Measurements from ENCODE around the gene AGBL4. TPM values are rescaled to one million over a fixed set of nuclear protein-coding genes. Genes with fewer than 3 reads are reported as not detected.

The AGBL4 gene
- total RNA-seq, 4 donors from 2014 or later = 0.44 to 1.5 (median 1.2) TPM; not detected in 1

- no peaks in the 10 kb centered on the region for H3K9me3 ChIP-seq
- TF ChIP-seq, protein P1, sequence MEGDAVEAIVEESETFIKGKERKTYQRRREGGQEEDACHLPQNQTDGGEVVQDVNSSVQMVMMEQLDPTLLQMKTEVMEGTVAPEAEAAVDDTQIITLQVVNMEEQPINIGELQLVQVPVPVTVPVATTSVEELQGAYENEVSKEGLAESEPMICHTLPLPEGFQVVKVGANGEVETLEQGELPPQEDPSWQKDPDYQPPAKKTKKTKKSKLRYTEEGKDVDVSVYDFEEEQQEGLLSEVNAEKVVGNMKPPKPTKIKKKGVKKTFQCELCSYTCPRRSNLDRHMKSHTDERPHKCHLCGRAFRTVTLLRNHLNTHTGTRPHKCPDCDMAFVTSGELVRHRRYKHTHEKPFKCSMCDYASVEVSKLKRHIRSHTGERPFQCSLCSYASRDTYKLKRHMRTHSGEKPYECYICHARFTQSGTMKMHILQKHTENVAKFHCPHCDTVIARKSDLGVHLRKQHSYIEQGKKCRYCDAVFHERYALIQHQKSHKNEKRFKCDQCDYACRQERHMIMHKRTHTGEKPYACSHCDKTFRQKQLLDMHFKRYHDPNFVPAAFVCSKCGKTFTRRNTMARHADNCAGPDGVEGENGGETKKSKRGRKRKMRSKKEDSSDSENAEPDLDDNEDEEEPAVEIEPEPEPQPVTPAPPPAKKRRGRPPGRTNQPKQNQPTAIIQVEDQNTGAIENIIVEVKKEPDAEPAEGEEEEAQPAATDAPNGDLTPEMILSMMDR (IDR thresholded peaks at IDR 0.05) = no peak
- no peak for TF ChIP-seq POLR2A (IDR thresholded peaks at IDR 0.05)
- TF ChIP-seq EP300 (IDR thresholded peaks at IDR 0.05) = no peak
- no peak for DNase-seq (ENCODE audit: low spot score in 2 of 2)
- H3K4me3 ChIP-seq = no peak overlapping the region
- no peaks in the 10 kb centered on the region for H3K36me3 ChIP-seq
- H3K27me3 ChIP-seq = no peaks in the 10 kb centered on the region
- 71 to 76% methylated on average over 2 of the region's 2 CpGs for WGBS, 2 donors
- no peak overlapping the region for H3K27ac ChIP-seq
- no peaks in the 10 kb centered on the region for H3K4me1 ChIP-seq
Observed at GRCh38 chr1:48674641-48675040, 1349.1 kb downstream of the AGBL4 start.

DNA sequence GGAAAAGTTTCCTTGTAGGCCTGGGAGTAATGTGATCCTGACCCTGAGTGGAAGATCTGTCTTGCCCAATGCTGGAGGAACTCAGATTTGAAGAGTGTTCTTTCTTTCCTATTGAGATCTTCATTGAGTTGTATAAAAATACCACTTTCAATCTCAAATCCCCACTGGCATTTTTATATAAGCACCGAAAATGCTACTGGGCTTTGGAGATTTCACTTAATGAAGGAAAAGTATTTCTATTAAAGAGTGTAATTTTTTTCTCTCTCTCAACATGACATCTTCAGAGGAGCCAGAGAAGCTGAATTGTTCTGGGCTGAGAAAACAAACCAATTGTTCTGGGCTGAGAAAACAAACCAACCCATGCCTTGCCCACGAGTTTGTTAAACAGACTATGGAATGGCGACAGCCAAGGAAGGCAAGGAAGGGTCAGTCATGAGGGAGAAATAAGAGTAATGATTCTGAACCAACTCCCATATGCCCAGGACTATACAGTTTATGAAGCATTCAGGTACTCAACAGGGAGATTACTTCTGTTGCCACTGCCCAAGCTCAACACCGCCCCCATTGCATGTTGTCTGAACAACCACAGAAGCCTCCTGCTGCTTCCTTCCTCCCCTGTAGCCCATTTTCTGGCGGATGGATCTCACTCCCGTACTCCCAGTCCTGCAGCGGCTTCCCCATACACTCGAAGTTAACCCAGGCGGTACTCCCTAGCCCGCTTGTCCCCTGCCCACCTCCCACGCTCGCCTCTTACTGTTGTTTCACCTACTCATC lies 1350.2 kb downstream of the AGBL4 start:
- Histone ChIP-seq H3K27me3 (no peaks in the 10 kb centered on the region), H3K9me3 (no peaks in the 10 kb centered on the region), H3K4me1 (no peaks in the 10 kb centered on the region), H3K36me3 (no peaks in the 10 kb centered on the region), H3K4me3 (no peak overlapping the region), H3K27ac (no peak overlapping the region)
- 49 to 63% methylated on average over 11 to 12 of the region's 12 CpGs for WGBS, 2 donors
- no peak for DNase-seq (ENCODE audit: low spot score in 2 of 2)
- TF ChIP-seq EP300 (IDR thresholded peaks at IDR 0.05) (no peak), POLR2A (IDR thresholded peaks at IDR 0.05) (no peak)
- TF ChIP-seq, protein P1 (IDR thresholded peaks at IDR 0.05) = no peak

DNA sequence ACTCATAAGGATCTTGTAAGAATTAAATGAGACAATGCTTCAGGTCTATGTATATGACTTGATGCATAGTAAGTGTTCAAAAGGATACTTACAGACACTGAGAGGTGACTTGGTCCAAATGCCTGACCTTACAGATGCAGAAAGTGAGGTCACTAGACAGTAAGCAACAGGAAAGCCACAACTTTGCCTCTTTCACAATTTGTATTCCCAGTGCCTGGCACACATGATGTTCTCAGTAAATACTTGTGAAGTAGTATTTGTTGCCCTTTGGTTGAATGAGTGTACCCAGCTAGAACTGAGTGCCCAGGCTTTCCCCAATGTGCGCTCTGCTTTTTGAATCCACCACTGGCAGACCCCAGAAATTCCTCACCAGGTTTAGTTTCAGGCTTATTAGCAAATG lies 1352.2 kb downstream of the AGBL4 start:
- DNase-seq (ENCODE audit: low spot score in 2 of 2) = no peak
- H3K27me3 ChIP-seq = no peaks in the 10 kb centered on the region
- no peak overlapping the region for H3K4me3 ChIP-seq
- H3K9me3 ChIP-seq = no peaks in the 10 kb centered on the region
- 0 to 92% methylated on average over 1 of the region's 1 CpG for WGBS, 2 donors
- TF ChIP-seq POLR2A (IDR thresholded peaks at IDR 0.05) = no peak
- H3K4me1 ChIP-seq = no peaks in the 10 kb centered on the region
- H3K27ac ChIP-seq = no peak overlapping the region
- H3K36me3 ChIP-seq = no peaks in the 10 kb centered on the region

- DNase-seq (ENCODE audit: low spot score in 2 of 2) = no peak
- Histone ChIP-seq H3K4me1 (no peaks in the 10 kb centered on the region), H3K4me3 (no peak overlapping the region), H3K9me3 (no peaks in the 10 kb centered on the region), H3K27ac (no peak overlapping the region), H3K36me3 (no peaks in the 10 kb centered on the region), H3K27me3 (no peaks in the 10 kb centered on the region)
- no peak for TF ChIP-seq POLR2A (IDR thresholded peaks at IDR 0.05)
- TF ChIP-seq, protein P1 (IDR thresholded peaks at IDR 0.05) = no peak
- TF ChIP-seq EP300 (IDR thresholded peaks at IDR 0.05) = no peak
- WGBS, 2 donors = 73 to 77% methylated on average over 5 of the region's 5 CpGs
Observed at GRCh38 chr1:48670234-48671020, 1353.3 kb downstream of the AGBL4 start.

DNA sequence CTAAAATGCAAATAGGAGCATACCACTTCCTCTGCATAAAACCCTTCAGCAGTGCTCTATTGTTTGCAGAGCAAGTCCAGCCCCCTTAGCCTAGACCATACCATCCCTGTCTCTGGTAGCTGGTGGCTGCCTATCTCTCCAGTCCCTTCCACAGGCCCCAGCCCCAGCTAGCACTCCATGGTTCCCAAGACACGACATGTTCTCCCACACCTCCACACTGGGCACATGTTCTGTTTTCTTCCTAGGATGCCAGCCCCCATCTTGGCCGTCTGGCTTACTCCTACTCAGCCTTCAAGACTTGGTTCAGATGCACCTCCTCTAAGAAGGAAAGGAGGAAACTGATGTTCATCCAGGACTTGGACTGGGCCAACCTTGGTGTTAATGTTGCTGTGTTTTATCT lies 1355.4 kb downstream of the AGBL4 start:
- H3K27ac ChIP-seq = no peak overlapping the region

More for the DNA sequence above, 1355.4 kb downstream of the AGBL4 start:
- Histone ChIP-seq H3K36me3 (no peaks in the 10 kb centered on the region), H3K9me3 (no peaks in the 10 kb centered on the region), H3K4me3 (no peak overlapping the region), H3K27me3 (no peaks in the 10 kb centered on the region), H3K4me1 (no peaks in the 10 kb centered on the region)
- WGBS, 2 donors = 74 to 81% methylated on average over 2 of the region's 2 CpGs
- TF ChIP-seq POLR2A (IDR thresholded peaks at IDR 0.05) (no peak), EP300 (IDR thresholded peaks at IDR 0.05) (no peak)
- TF ChIP-seq, protein P1 (IDR thresholded peaks at IDR 0.05) = no peak
- no peak for DNase-seq (ENCODE audit: low spot score in 2 of 2)
